ENCODE measurements around the gene PLCG2.

DNA sequence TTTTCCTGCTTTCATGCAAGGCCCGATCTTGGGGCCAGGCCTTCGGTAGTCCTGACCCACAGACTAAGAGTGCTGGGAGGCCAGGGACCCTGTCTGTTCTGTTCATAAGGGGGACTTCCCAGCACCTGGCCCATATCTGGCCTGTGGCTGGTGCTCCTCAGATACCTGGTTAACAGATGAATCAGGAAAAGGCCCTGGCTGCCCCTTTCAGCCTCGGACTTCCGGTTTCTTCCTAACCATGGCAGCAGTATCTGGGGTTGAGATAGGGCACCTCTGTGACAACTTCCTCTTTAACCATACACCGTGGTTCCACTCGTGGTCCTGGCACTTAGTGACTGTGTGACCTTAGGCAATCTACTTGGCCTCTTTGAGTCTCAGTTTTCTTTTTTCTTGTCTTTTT lies 18.4 kb downstream of the PLCG2 start:
- TF ChIP-seq CTCF (IDR thresholded peaks at IDR 0.05; ENCODE audit: poor library complexity, severe bottlenecking), result no peak
- no peak for TF ChIP-seq EP300 (conservative IDR thresholded peaks at IDR 0.05; ENCODE audit: poor library complexity, severe bottlenecking)
